Duodenal mucosa (tissue), 2 donors: ENCODE data around the gene ROBO2.

Experiments used
- H3K27ac ChIP-seq: one replicate; pipeline ENCODE4 v1.7.0; 2013; ENCODE audit warnings: low read depth, low read length
- H3K27me3 ChIP-seq, 2 donors: one replicate each; pipeline ENCODE4 v1.7.0; 2013; ENCODE audit warnings: low read length in 2 of 2, control low read depth in 1 of 2; ENCODE audit not compliant: insufficient read depth in 2 of 2, control insufficient read depth in 1 of 2
- H3K36me3 ChIP-seq, 2 donors: one replicate each; pipeline ENCODE4 v1.7.0; 2013; ENCODE audit warnings: low read length in 2 of 2, control low read depth in 1 of 2; ENCODE audit not compliant: insufficient read depth in 2 of 2, control insufficient read depth in 1 of 2
- H3K4me1 ChIP-seq, 2 donors: one replicate each; pipeline ENCODE4 v1.7.0; 2013; ENCODE audit warnings: low read length in 2 of 2, control low read depth in 1 of 2; ENCODE audit not compliant: insufficient read depth in 2 of 2, control insufficient read depth in 1 of 2
- H3K4me3 ChIP-seq, 2 donors: one replicate each; pipeline ENCODE4 v1.7.0; 2013; ENCODE audit warnings: low read length in 2 of 2, low read depth in 1 of 2
- H3K9ac ChIP-seq, 2 donors: one replicate each; pipeline ENCODE4 v1.7.0; 2013; ENCODE audit warnings: low read length in 2 of 2, low read depth in 1 of 2
- H3K9me3 ChIP-seq, 2 donors: one replicate each; pipeline ENCODE4 v1.7.0; 2013; ENCODE audit warnings: low read length in 2 of 2, control low read depth in 1 of 2; ENCODE audit not compliant: control insufficient read depth in 1 of 2

The ROBO2 gene

DNA sequence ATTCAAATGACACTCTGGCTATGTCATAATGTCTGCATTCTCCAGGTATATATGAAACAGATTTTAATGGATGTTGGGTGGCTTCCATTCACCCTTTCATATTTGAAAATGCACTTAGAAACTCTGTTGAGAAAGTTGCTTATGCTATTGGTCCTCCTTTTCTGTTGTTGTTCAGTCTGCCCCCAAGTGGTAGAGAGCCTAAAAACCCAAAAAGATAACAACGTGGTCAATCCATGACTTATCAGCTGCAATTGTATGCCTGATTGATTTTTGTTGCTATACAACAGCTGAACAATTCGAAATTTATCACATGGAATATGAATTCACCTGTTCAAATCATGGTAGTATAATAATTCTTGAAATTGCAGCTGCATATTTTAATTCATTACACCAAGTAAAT lies 279.8 kb downstream of the ROBO2 start:
- H3K27me3 ChIP-seq = no peaks in the 10 kb centered on the region
- H3K27ac ChIP-seq = no peak overlapping the region
- no peaks in the 10 kb centered on the region for H3K36me3 ChIP-seq
- H3K4me3 ChIP-seq = no peak overlapping the region
- no peak overlapping the region for H3K9ac ChIP-seq
- H3K9me3 ChIP-seq = no peaks in the 10 kb centered on the region
- H3K4me1 ChIP-seq = no peaks in the 10 kb centered on the region

DNA sequence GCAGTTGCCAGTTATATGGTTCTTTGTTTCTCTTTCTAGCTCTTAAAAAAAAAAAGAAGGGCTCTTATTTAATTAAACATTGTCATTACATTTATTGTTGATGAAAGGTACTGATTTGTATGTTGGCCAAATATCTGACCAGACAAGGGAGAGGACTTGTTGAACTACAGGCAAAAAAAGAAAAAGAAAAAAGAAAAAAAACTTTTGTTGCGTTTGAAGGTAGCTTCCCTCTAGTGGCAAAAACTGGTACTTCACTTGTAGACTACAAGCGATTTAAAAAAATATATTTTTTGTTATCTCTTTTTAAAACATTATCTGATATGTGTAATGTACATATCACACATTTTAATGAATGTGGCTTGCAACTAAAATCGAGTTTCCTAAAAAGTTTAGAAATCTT lies 280.6 kb downstream of the ROBO2 start:
- Histone ChIP-seq H3K36me3 (no peaks in the 10 kb centered on the region), H3K4me1 (no peaks in the 10 kb centered on the region), H3K4me3 (no peak overlapping the region)

DNA sequence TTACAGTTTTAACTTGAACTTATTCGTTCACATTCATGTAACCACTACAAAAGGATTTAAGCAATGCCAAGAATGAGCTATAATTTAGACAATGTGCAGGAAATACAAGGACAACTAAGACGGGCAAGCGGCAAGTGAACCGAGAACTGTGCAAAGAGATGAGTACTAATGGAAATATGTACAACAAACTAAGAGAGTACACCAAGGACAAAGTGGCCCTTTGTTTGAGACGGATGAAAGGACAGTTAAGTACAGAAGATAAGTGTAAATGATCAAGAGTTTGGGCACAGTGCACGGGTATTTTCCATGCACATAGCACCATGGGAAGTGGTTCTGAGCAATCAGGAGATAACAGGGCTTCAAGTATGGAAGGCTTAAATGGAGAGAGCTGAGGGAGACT lies 281.7 kb downstream of the ROBO2 start:
- Histone ChIP-seq H3K27ac (no peak overlapping the region), H3K27me3 (no peaks in the 10 kb centered on the region), H3K36me3 (no peaks in the 10 kb centered on the region), H3K4me3 (no peak overlapping the region), H3K9me3 (no peaks in the 10 kb centered on the region), H3K4me1 (no peaks in the 10 kb centered on the region), H3K9ac (no peak overlapping the region)

More for the DNA sequence above, 280.6 kb downstream of the ROBO2 start:
- Histone ChIP-seq H3K27me3 (no peaks in the 10 kb centered on the region), H3K9ac (no peak overlapping the region), H3K9me3 (no peaks in the 10 kb centered on the region), H3K27ac (no peak overlapping the region)

DNA sequence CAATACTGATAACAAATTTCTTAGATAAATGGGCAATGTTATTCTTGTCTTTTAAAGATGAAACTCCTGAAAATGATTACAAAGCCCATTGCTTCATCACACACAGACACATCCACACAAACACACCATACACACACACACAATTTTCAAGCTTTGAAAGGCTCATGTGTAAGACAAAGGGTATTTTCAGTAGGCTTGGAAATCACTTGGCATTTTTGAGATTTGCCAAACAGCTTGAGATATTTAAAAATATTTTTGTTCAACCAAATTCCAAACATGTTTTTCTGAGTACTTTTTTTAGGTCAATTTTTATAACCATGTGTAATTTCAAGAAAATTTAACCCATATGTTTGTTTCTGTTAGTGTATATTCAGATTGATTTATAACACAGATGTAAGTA lies 283.7 kb downstream of the ROBO2 start:
- Histone ChIP-seq H3K9me3 (no peaks in the 10 kb centered on the region), H3K9ac (no peak overlapping the region), H3K4me3 (no peak overlapping the region), H3K27me3 (no peaks in the 10 kb centered on the region), H3K27ac (no peak overlapping the region), H3K4me1 (no peaks in the 10 kb centered on the region), H3K36me3 (no peaks in the 10 kb centered on the region)

DNA sequence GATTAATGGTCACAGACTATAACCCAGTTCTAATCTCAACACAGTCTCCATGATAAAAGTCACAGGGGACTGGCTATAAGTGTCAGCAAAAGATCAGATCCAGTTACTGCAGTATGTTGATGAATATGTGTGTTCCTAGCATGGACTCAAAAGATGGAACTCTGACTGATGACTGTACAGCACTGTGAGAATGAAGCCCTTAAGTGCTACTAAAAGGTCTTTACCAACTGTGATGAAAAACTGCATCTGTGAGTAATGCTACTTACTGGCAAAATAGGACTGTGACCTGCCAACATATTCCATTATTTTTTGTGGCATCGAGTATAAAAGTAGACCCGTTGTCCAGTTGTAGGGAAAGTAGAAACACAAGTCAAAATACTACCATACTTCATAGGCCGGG lies 284.2 kb downstream of the ROBO2 start:
- no peak overlapping the region for H3K9ac ChIP-seq
- H3K9me3 ChIP-seq = no peaks in the 10 kb centered on the region
- H3K27ac ChIP-seq = no peak overlapping the region
- H3K4me3 ChIP-seq = no peak overlapping the region
- H3K27me3 ChIP-seq = no peaks in the 10 kb centered on the region
- no peaks in the 10 kb centered on the region for H3K4me1 ChIP-seq
- no peaks in the 10 kb centered on the region for H3K36me3 ChIP-seq

DNA sequence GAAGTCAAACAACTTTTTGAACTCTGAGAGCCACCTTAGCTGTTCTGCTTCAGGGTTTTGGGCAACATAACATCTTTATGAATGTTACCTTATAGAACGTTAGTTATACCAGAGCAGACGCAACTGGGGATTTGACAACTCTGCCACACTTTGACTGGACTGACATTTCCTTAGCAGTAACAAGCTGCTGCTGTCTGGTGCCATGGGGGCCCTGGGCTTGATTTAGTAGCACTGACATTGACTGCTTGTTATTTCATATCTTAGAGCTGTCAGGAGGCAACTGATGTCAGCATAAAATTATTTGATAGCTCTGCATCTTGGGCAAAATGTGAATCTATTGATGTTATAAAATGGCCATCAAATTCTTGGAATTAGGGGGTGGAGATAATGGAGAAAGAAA lies 285.4 kb downstream of the ROBO2 start:
- Histone ChIP-seq H3K27me3 (no peaks in the 10 kb centered on the region), H3K9me3 (no peaks in the 10 kb centered on the region), H3K4me3 (no peak overlapping the region), H3K36me3 (no peaks in the 10 kb centered on the region), H3K27ac (no peak overlapping the region), H3K4me1 (no peaks in the 10 kb centered on the region), H3K9ac (no peak overlapping the region)

DNA sequence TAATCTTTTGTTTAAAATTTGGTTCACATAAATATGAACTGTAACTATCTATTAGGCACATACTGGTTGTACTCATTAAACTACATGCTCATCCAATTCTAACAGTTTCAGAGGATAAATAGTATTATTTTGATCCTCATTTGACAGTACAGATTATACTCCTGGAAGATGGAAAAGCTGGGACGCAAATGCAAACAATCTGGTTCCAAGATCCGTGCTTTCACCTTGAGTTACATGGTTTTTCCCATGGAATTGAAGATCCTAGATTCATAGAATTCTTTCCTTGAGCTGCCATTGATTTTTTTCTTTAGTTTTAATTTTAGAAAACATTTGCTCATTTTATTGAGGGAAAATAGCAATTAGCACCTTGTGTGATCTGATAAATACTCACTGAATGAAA lies 285.8 kb downstream of the ROBO2 start:
- H3K27ac ChIP-seq = no peak overlapping the region
- no peak overlapping the region for H3K4me3 ChIP-seq
- no peak overlapping the region for H3K9ac ChIP-seq
- no peaks in the 10 kb centered on the region for H3K4me1 ChIP-seq
- H3K36me3 ChIP-seq = no peaks in the 10 kb centered on the region
- H3K9me3 ChIP-seq = no peaks in the 10 kb centered on the region
- H3K27me3 ChIP-seq = no peaks in the 10 kb centered on the region

DNA sequence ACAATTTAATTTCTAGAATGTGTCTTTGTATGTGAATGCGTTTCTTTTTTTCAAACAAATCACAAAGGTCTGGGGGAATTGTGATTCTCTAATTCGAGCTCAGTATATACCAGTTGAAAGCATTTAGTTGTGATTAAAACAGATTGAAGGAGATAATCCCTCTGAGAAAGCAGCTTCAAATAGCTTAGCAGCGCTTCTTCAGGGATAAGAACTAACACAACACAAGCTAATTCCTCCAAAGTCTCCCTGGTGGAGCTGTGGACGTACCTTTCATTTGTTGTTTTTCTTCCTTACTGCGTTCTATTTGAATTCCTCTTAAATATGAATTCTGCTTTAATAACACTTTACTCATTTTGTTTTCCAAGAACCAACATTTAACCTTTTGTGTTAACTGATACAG lies 286.7 kb downstream of the ROBO2 start:
- H3K9me3 ChIP-seq = no peaks in the 10 kb centered on the region
- no peak overlapping the region for H3K4me3 ChIP-seq
- no peaks in the 10 kb centered on the region for H3K4me1 ChIP-seq
- no peaks in the 10 kb centered on the region for H3K27me3 ChIP-seq
- no peak overlapping the region for H3K27ac ChIP-seq
- no peak overlapping the region for H3K9ac ChIP-seq
- H3K36me3 ChIP-seq = no peaks in the 10 kb centered on the region

DNA sequence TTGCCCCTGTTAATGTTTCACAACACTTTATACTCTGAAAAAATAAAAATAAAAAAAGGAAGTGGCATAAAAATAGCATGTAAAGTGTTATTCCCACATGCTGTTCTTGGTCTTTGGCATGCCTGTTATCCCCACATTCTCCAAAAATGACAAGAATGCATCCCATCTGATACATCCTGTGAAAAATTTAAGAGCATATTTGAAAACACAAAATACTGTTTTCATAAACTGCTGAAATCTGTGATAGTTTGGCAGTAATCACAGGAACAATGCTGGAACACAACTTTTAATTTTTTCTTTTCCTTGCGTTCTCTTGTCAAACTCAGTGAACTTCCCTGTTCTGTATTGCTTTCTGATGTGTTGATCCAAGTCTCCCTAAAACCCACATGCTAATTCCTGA lies 288.8 kb downstream of the ROBO2 start:
- Histone ChIP-seq H3K27ac (no peak overlapping the region), H3K4me3 (no peak overlapping the region), H3K4me1 (no peaks in the 10 kb centered on the region), H3K27me3 (no peaks in the 10 kb centered on the region), H3K9ac (no peak overlapping the region), H3K9me3 (no peaks in the 10 kb centered on the region), H3K36me3 (no peaks in the 10 kb centered on the region)

DNA sequence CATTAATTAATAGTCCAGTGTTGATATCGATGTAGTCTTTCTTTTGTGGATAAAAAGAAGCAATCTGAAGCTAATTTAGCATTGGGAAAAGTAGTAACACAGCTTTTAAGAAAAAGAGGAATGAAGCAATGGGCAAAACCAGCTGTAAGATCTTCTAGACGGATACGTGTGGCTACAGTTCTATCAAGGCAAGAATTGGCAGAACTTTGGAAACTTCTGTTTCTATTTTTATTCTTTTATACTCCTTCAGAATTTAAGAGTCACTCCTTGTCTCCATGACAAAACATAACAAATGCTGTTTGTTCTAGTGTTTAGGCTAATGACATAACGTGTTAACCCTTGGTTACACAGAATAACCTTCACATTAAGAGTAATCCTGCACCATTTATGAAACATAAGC lies 289.2 kb downstream of the ROBO2 start:
- Histone ChIP-seq H3K27ac (no peak overlapping the region), H3K4me3 (no peak overlapping the region), H3K9me3 (no peaks in the 10 kb centered on the region), H3K4me1 (no peaks in the 10 kb centered on the region), H3K27me3 (no peaks in the 10 kb centered on the region), H3K9ac (no peak overlapping the region), H3K36me3 (no peaks in the 10 kb centered on the region)

DNA sequence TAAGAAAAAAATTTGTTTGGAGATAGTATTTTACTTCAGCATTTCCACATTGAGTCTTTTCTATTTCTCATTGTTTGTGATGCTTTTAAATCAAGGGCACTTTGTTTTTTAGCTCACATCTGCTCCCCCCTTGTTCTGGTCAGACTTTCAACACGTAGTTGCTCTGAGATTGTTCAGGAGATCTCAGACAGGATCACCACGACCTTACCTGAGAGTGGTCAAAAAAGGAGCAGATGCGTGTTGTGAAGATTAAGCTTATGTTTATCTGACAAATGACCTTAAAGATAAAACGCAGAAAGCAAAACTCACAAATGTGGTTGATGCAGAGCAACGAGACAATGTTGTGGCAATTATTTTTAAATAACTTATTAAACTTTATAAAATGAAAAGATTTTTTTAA lies 298.3 kb downstream of the ROBO2 start:
- no peak overlapping the region for H3K9ac ChIP-seq
- H3K4me1 ChIP-seq = no peaks in the 10 kb centered on the region
- H3K27ac ChIP-seq = no peak overlapping the region
- H3K4me3 ChIP-seq = no peak overlapping the region
- H3K36me3 ChIP-seq = no peaks in the 10 kb centered on the region
- no peaks in the 10 kb centered on the region for H3K9me3 ChIP-seq
- no peaks in the 10 kb centered on the region for H3K27me3 ChIP-seq
